Measurements from ENCODE around the gene DCTD.

DNA sequence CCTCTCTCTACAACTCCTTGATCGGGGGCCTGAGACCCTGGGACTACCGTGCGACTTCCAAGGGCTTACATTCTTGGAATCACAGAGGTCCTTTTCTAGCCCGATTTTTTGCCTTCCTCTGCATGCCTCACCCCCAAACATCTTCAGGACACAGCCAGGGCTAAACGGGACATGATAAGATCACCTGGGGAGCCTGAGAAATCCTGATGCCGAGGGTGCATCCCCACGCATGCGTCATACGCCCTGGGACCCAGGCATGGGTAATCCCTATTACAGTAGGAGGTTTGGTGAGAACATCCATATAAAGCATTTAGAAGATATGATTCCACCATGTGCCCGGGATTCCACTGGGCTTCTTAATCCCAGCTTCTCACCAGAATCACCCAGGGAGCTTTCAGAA lies 77.1 kb downstream of the DCTD start:
- no peak for TF ChIP-seq EZH2 (IDR thresholded peaks at IDR 0.05; ENCODE audit: borderline replicate concordance)
- TF ChIP-seq, protein P1, sequence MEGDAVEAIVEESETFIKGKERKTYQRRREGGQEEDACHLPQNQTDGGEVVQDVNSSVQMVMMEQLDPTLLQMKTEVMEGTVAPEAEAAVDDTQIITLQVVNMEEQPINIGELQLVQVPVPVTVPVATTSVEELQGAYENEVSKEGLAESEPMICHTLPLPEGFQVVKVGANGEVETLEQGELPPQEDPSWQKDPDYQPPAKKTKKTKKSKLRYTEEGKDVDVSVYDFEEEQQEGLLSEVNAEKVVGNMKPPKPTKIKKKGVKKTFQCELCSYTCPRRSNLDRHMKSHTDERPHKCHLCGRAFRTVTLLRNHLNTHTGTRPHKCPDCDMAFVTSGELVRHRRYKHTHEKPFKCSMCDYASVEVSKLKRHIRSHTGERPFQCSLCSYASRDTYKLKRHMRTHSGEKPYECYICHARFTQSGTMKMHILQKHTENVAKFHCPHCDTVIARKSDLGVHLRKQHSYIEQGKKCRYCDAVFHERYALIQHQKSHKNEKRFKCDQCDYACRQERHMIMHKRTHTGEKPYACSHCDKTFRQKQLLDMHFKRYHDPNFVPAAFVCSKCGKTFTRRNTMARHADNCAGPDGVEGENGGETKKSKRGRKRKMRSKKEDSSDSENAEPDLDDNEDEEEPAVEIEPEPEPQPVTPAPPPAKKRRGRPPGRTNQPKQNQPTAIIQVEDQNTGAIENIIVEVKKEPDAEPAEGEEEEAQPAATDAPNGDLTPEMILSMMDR (IDR thresholded peaks at IDR 0.05; ENCODE audit: poor library complexity): no peak
- no peak for TF ChIP-seq EZH2phosphoT487 (IDR thresholded peaks at IDR 0.05; ENCODE audit: low read depth, severe bottlenecking, unreplicated experiment)
